ENCODE results near the gene OR14K1.
"Not testable (repeated sequence)": the region's sequence is repeated elsewhere in the genome, so short reads cannot be mapped to it uniquely, and the experiment has no call there.

The OR14K1 gene, protein sequence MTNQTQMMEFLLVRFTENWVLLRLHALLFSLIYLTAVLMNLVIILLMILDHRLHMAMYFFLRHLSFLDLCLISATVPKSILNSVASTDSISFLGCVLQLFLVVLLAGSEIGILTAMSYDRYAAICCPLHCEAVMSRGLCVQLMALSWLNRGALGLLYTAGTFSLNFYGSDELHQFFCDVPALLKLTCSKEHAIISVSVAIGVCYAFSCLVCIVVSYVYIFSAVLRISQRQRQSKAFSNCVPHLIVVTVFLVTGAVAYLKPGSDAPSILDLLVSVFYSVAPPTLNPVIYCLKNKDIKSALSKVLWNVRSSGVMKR

GRCh38 chr1:247738315-247738714 is at the start of gene OR14K1:
OR14K1 (plus strand) TSS chr1:247738615; CDS start chr1:247738615, 0 bp downstream.
- DNase-seq = no peak

- no peak for DNase-seq
Observed at GRCh38 chr1:247701338-247701737, 37.1 kb upstream of the OR14K1 start.

DNA sequence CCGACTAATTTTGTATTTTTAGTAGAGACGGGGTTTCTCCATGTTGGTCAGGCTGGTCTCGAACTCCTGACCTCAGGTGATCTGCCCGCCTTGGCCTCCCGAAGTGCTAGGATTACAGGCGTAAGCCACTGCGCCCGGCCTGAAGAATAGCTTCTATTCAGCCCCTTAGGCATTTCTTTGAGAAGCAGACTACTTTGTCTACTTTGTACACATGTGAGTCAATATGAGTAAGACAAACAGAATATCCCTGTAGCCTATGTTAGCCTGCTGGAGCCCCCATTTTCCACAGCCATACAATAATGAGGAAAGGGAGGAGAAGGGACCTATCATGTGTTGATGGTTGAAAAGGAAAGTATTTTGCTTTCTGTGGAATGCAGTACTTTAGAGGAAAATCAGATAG is 27.7 kb upstream of the OR14K1 start:
- not testable (repeated sequence) for DNase-seq

DNA sequence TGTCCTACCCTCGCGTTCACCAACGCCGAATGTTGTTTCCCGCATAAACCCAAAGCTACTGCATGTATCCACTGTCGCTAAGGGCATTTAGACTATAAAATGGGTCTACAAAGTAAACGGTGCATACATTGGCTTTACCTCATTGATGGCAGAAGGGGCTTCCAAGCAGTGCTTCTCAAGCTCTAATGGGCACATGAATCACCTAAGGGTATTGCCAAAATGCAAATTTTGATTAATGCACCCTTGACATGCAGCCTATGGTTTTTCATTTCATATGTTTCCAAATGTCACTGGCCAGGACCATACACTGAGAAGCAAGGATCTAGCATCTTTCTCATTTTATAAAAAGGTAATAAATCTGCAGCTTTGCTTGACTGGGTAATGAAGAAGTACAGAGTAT is 24.7 kb upstream of the OR14K1 start:
- DNase-seq = no peak

- no peak for DNase-seq
Observed at GRCh38 chr1:247716546-247716945, 21.9 kb upstream of the OR14K1 start, which contains the start of gene OR6F1. OR6F1 (minus strand) TSS chr1:247716646; CDS start chr1:247712755, 3,891 bp downstream.

- no peak for DNase-seq
Observed at GRCh38 chr1:247721222-247721621, 17.2 kb upstream of the OR14K1 start.

- DNase-seq = no peak
Observed at GRCh38 chr1:247740721-247741120, 2.3 kb downstream of the OR14K1 start.

- DNase-seq = no peak
Observed at GRCh38 chr1:247741756-247742155, 3.3 kb downstream of the OR14K1 start.

- DNase-seq = not testable (repeated sequence)
Observed at GRCh38 chr1:247742215-247742760, 3.9 kb downstream of the OR14K1 start.

DNA sequence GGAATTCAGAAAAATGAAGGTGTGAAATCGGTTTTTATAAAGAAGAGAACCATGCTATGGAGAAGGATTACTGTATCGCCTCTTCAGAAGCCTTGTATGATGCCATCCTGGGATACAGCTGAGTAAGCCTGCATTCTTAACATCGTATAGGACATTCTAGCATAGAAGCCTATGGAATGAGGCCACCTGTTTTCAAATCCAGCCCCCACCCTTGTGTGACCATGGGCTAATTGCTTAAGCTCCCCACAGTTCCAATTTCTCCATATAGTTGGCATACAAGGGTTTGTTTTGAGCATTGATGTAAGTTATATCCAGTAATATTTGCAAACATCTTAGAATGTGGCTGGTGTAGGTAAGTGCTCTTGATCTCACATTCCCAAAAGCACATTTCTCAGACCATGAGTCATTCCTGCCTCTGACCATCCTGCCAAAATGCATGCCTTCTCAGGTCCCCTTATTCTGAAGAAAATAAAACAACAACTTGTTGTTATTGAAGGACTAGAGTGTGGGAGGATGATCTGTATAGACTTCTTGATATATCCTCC is 8.0 kb downstream of the OR14K1 start:
- no peak for DNase-seq

DNA sequence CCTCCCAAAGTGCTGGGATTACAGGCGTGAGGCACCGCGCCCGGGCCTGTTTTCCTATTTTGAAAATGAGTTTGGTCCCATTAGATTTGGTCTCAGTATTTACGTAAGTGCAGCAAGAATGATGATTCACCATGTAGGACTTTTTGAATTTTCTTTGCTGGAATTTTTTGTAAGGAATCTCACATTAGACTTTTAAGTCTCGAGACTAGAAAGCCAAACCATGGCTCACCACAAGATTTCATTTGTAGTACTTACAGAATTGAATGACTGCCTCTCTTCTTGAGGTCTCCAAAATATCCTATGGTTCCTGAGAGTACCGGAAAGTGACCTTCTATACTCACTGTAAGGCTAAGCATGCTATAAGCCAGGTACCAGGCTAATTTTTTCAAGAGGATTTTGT is 9.2 kb downstream of the OR14K1 start:
- no peak for DNase-seq

- no peak for DNase-seq
Observed at GRCh38 chr1:247748041-247748440, 9.6 kb downstream of the OR14K1 start, which contains the start of gene OR14A2. OR14A2 (minus strand) TSS chr1:247748141.

DNA sequence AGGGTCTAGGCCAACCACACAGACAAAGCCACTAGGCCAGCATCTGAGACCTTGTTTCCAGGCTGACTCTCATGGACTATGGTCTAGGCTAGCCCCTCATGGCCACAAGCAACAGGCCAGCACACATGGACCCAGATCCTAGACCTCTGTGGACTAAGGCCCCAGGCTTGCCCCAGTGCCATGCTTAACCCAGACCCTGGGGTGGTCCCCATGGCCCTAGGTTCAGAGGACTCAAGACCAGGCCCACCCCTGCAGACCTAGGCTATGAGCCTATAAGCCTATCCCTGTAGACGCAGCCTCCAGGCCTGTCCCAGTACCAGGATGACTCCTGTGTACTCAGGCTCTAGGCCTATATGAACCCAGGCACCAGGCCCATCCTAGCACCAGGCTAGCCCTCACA is 11.5 kb downstream of the OR14K1 start:
- no peak for DNase-seq

DNA sequence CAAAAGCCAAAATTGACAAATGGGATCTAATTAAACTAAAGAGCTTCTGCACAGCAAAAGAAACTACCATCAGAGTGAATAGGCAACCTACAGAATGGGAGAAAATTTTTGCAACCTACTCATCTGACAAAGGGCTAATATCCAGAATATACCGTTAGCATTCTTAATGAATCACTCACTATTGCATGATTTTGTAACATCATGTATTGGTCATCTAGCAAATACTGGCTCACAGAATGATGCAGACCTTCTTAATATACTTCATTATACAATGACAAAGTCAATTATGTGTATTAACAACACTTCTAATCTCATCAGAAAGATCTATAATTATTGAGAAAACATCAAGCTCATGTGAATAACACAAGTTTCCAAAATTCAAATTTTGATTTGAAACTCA is 15.9 kb downstream of the OR14K1 start:
- DNase-seq = not testable (repeated sequence)

DNA sequence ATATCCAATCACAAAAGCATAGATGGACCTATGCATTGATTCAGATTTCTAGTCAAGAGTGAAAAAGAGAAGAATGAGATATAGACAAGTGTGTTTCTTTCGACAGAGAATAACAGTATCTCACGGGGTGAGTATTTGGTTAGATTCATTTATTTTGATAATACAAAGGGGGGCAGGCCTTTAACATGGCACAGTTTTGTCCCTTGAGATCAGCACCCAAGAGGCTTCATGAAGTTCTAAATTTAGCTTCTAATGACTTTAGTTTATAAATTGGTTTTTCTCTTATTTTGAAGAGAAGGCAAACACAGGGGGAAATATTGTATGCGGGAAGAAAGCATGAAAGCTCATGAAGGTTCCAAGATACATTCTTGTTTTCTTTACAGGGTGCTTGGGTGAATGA is 22.0 kb downstream of the OR14K1 start, which contains the start of gene OR1C1:
TSS of gene OR1C1 (minus strand) at position 101 of the 400 bp plus-strand sequence. CDS start 2,150 bp downstream, outside the sequence.
- no peak for DNase-seq

- no peak for DNase-seq
Observed at GRCh38 chr1:247769603-247770002, 31.2 kb downstream of the OR14K1 start.
